ENCODE results near the gene ACVR1. TPM values are rescaled to one million over a fixed set of nuclear protein-coding genes. Genes with fewer than 3 reads are reported as not detected.

Gene ACVR1
- total and polyA plus RNA-seq, 2 donors (not counting 3 experiments of a cell fraction or from before 2014, with no cell fraction given) = 24.8 to 33.6 TPM

GRCh38 chr2:157804355-157804754, 71.8 kb downstream of the ACVR1 start:
- dilution Hi-C loops (cut with MboI; ENCODE audit: extremely low pct_ligation_motif_present, low sequenced_read_pairs) = no loop called here
- intact Hi-C loops (cut with micrococcal nuclease) = no loop called here
- no peaks in the 10 kb centered on the region for H4K20me1 ChIP-seq (replicated peaks; ENCODE audit: control insufficient read depth, extremely low read depth, insufficient read depth, low read length)
- BruUV-seq (replicated peaks) = no TSS peak
- H2AFZ ChIP-seq (ENCODE audit: low read depth, low read length) = no peak overlapping the region
- H3K36me3 ChIP-seq (ENCODE audit: control insufficient read depth in 2 of 2, extremely low read depth in 1 of 2, insufficient read depth in 2 of 2, low read length in 2 of 2) = no peaks in the 10 kb centered on the region
- no peak for TF ChIP-seq POLR2A (IDR thresholded peaks at IDR 0.05; ENCODE audit: low read depth, low read length)
- no peak for TF ChIP-seq MAX (IDR thresholded peaks at IDR 0.05; ENCODE audit: insufficient read depth, insufficient read length)
- no peak for TF ChIP-seq FOS (IDR thresholded peaks at IDR 0.05; ENCODE audit: borderline replicate concordance, insufficient read depth, low read length)
- TF ChIP-seq GATA2 (IDR thresholded peaks at IDR 0.05; ENCODE audit: insufficient read depth, insufficient read length, low read depth, low read length) = no peak
- no peak for TF ChIP-seq MYC (IDR thresholded peaks at IDR 0.05; ENCODE audit: low read depth, low read length)
- no peak for TF ChIP-seq JUN (IDR thresholded peaks at IDR 0.05; ENCODE audit: borderline replicate concordance, insufficient read depth, insufficient read length, low read depth)
- no peak for TF ChIP-seq EZH2 (IDR thresholded peaks at IDR 0.05; ENCODE audit: borderline replicate concordance, low read depth, low read length, severe bottlenecking)
- TF ChIP-seq POLR2AphosphoS5 (IDR thresholded peaks at IDR 0.05; ENCODE audit: insufficient read depth, low read depth, low read length) = no peak
- no peak for TF ChIP-seq CTCF (IDR thresholded peaks at IDR 0.05; ENCODE audit: extremely low read depth in 1 of 2, insufficient read depth in 1 of 2, low read depth in 1 of 2, low read length in 2 of 2)
- H3K4me3 ChIP-seq (replicated peaks in 1 of 3; ENCODE audit: insufficient read depth in 1 of 3, low read depth in 1 of 3, low read length in 3 of 3) = no peak overlapping the region
- H3K9me1 ChIP-seq (replicated peaks; ENCODE audit: control insufficient read depth, extremely low read depth, insufficient read depth, low read length) = no peaks in the 10 kb centered on the region
- ChIA-PET POLR2A (no interaction called here), CTCF (no interaction called here)
- H3K4me1 ChIP-seq (ENCODE audit: control insufficient read depth, extremely low read depth, insufficient read depth, low read length) = peaks cover 8% of the 10 kb centered on the region
- FAIRE-seq (no peak), DNase-seq (ENCODE audit: low read depth, low spot score) (no peak)
- no peak overlapping the region for H3K27ac ChIP-seq (ENCODE audit: insufficient read depth, low read depth, low read length)
- no peaks in the 10 kb centered on the region for H3K9me3 ChIP-seq (replicated peaks; ENCODE audit: control insufficient read depth, insufficient read depth, low read length)
- no peaks in the 10 kb centered on the region for H3K27me3 ChIP-seq (ENCODE audit: control insufficient read depth in 2 of 2, insufficient read depth in 2 of 2, low read length in 2 of 2)
- no peak overlapping the region for H3K9ac ChIP-seq (replicated peaks; ENCODE audit: extremely low read depth, insufficient read depth, low read length)
- H3K79me2 ChIP-seq (ENCODE audit: control insufficient read depth, insufficient read depth, low read length) = no peaks in the 10 kb centered on the region
- H3K4me2 ChIP-seq (ENCODE audit: insufficient read depth, low read length) = no peak overlapping the region

All from endothelial cell of umbilical vein (primary cell).